ENCODE results near the gene STIM1.
"Not testable (repeated sequence)": the region's sequence is repeated elsewhere in the genome, so short reads cannot be mapped to it uniquely, and the experiment has no call there.

STIM1 gene

GRCh38 chr11:3890014-3890413 lies 34.5 kb downstream of the STIM1 start:
- DNase-seq, result no peak

- no peak for DNase-seq
Observed at GRCh38 chr11:3890806-3891205, 35.3 kb downstream of the STIM1 start.

GRCh38 chr11:3891751-3892150 lies 36.3 kb downstream of the STIM1 start:
- DNase-seq, result no peak

- DNase-seq, result no peak
Observed at GRCh38 chr11:3892156-3892555, 36.7 kb downstream of the STIM1 start.

- no peak for DNase-seq
Observed at GRCh38 chr11:3893311-3893710, 37.8 kb downstream of the STIM1 start.

- no peak for DNase-seq
Observed at GRCh38 chr11:3894128-3894731, 38.8 kb downstream of the STIM1 start.

GRCh38 chr11:3896644-3897043 lies 41.2 kb downstream of the STIM1 start:
- no peak for DNase-seq

GRCh38 chr11:3900230-3900629 lies 44.8 kb downstream of the STIM1 start:
- DNase-seq, result not testable (repeated sequence)

- DNase-seq, result no peak
Observed at GRCh38 chr11:3901249-3902025, 46.0 kb downstream of the STIM1 start.

- no peak for DNase-seq
Observed at GRCh38 chr11:3902441-3902840, 47.0 kb downstream of the STIM1 start.

- DNase-seq, result no peak
Observed at GRCh38 chr11:3903207-3903896, 47.9 kb downstream of the STIM1 start.

- DNase-seq, result no peak
Observed at GRCh38 chr11:3904228-3904627, 48.8 kb downstream of the STIM1 start.

GRCh38 chr11:3905080-3905953 lies 49.9 kb downstream of the STIM1 start:
- DNase-seq, result peak; percentile 36

- no peak for DNase-seq
Observed at GRCh38 chr11:3906166-3906565, 50.7 kb downstream of the STIM1 start.

GRCh38 chr11:3907590-3907989 lies 52.1 kb downstream of the STIM1 start:
- no peak for DNase-seq

GRCh38 chr11:3909901-3910300 lies 54.4 kb downstream of the STIM1 start:
- no peak for DNase-seq

- DNase-seq, result no peak
Observed at GRCh38 chr11:3911908-3912505, 56.5 kb downstream of the STIM1 start.

- DNase-seq, result no peak
Observed at GRCh38 chr11:3913921-3914320, 58.5 kb downstream of the STIM1 start.

GRCh38 chr11:3914805-3915204 lies 59.3 kb downstream of the STIM1 start:
- DNase-seq, result no peak

- DNase-seq, result no peak
Observed at GRCh38 chr11:3916962-3917361, 61.5 kb downstream of the STIM1 start.

- peak; percentile 71 for DNase-seq
Observed at GRCh38 chr11:3920148-3920852, 64.8 kb downstream of the STIM1 start.

GRCh38 chr11:3922056-3922455 lies 66.6 kb downstream of the STIM1 start:
- no peak for DNase-seq

Data from NK-92 treated with Interleukin-12 subunit alpha and Interleukin-12 subunit beta, amount 100 ng/mL, for 24 hours (cell line).